GM12878 (cell line): ENCODE measurements around the gene SHISA7. TPM values are rescaled to one million over a fixed set of nuclear protein-coding genes. Genes with fewer than 3 reads are reported as not detected.

Experiments used
- ATF7 ChIP-seq: fragments of 450-650 bp; IDR thresholded peaks from 2 replicates; pipeline ENCODE4 v1.6.1; 2016; ENCODE audit warnings: low read depth, mild to moderate bottlenecking
- BHLHE40 ChIP-seq, 2 experiments: fragments of 450-650 bp in 1 of 2; IDR thresholded peaks; 2 replicates each; pipeline ENCODE4 v1.6.1; 2011 to 2017; ENCODE audit warnings: low read depth in 2 of 2, borderline replicate concordance in 1 of 2, improper control_type of control experiment in 1 of 2, low read length in 1 of 2, mild to moderate bottlenecking in 1 of 2
- CBFB ChIP-seq: IDR thresholded peaks from 2 replicates; pipeline ENCODE4 v1.6.1; 2016; ENCODE audit warnings: antibody characterized with exemption, low read depth
- DPF2 ChIP-seq: fragments of 450-650 bp; IDR thresholded peaks from 2 replicates; pipeline ENCODE4 v1.6.1; 2017; ENCODE audit warnings: mild to moderate bottlenecking
- EED ChIP-seq: sonication (generic); IDR thresholded peaks from 2 replicates; pipeline ENCODE4 v1.6.1; 2016; ENCODE audit warnings: antibody characterized with exemption, low read depth
- ELK1 ChIP-seq: IDR thresholded peaks from 2 replicates; pipeline ENCODE4 v1.6.1; 2012; ENCODE audit warnings: low read depth, low read length, improper control_type of control experiment
- EZH2 ChIP-seq: IDR thresholded peaks from 2 replicates; pipeline ENCODE4 v1.6.1; 2012; ENCODE audit warnings: low read depth, mild to moderate bottlenecking, control low read depth, inconsistent platforms, low read length, borderline replicate concordance; ENCODE audit not compliant: control insufficient read depth
- FOS ChIP-seq: IDR thresholded peaks from 3 replicates; pipeline ENCODE4 v1.6.1; 2011; ENCODE audit warnings: borderline replicate concordance; ENCODE audit not compliant: insufficient read length; ENCODE audit errors: extremely low read depth
- HDGF ChIP-seq: fragments of 450-650 bp; IDR thresholded peaks from 2 replicates; pipeline ENCODE4 v1.6.1; 2016; ENCODE audit warnings: antibody characterized with exemption
- KLF5 ChIP-seq: fragments of 450-650 bp; IDR thresholded peaks from 2 replicates; pipeline ENCODE4 v1.6.1; 2014; ENCODE audit warnings: mild to moderate bottlenecking; ENCODE audit not compliant: partially characterized antibody
- MYC ChIP-seq: IDR thresholded peaks from 2 replicates; pipeline ENCODE4 v1.6.1; 2011; ENCODE audit warnings: mild to moderate bottlenecking, low read length, moderate library complexity, inconsistent platforms; ENCODE audit not compliant: insufficient read depth, insufficient replicate concordance, insufficient read length, severe bottlenecking
- NFYA ChIP-seq: IDR thresholded peaks from 2 replicates; pipeline ENCODE4 v1.6.1; 2011; ENCODE audit warnings: low read depth, mild to moderate bottlenecking, low read length, improper control_type of control experiment, borderline replicate concordance
- NKRF ChIP-seq: fragments of 450-650 bp; conservative IDR thresholded peaks from 2 replicates; pipeline ENCODE4 v1.6.1; 2017; ENCODE audit warnings: mild to moderate bottlenecking, moderate library complexity
- RAD51 ChIP-seq: fragments of 450-650 bp; IDR thresholded peaks from 2 replicates; pipeline ENCODE4 v1.6.1; 2016; ENCODE audit warnings: moderate library complexity, mild to moderate bottlenecking, inconsistent platforms
- SUZ12 ChIP-seq: fragments of 200-600 bp; sonication (generic); IDR thresholded peaks from one replicate; pipeline ENCODE4 v1.6.1; 2018; ENCODE audit warnings: antibody characterized with exemption, mild to moderate bottlenecking; ENCODE audit not compliant: unreplicated experiment
- ZNF592 ChIP-seq: fragments of 450-650 bp; IDR thresholded peaks from 2 replicates; pipeline ENCODE4 v1.6.1; 2017; ENCODE audit warnings: mild to moderate bottlenecking, moderate library complexity
- polyA plus RNA-seq, 11 experiments: library from polyadenylated mRNA; depleted of rRNA in 4 of 11; unstranded in 6 of 11; stranded (reverse) in 5 of 11; fragments of >200 nt; fragmentation: Nextera tagmentation in 4 of 11; fragmentation: Illumina TruSeq in 1 of 11; extraction: Ambion mirVana in 4 of 11; extraction: Trizol in 1 of 11; gene quantifications; 1 replicate in 1 of 11; 2 replicates in 10 of 11; pipeline versions ENCODE4 v1.2.1 to v1.2.3, GENCODE V29; 2011 to 2016; ENCODE audit warnings: inconsistent platforms in 2 of 11, missing spikeins in 2 of 11, low read depth in 1 of 11
- total RNA-seq, 4 experiments: library from RNA; depleted of rRNA in 3 of 4; stranded (reverse); fragments of >200 nt in 3 of 4; fragmentation: Illumina TruSeq in 1 of 4; extraction: Trizol in 1 of 4; gene quantifications; 2 replicates each; pipeline versions ENCODE4 v1.2.1 to v1.2.3, GENCODE V29; 2013 to 2021

Gene SHISA7
- total and polyA plus RNA-seq, 10 of the 15 experiments (the other 5 are each of a cell fraction or from before 2014, with no cell fraction given): 0.03 TPM; not detected in 9

- no peak for TF ChIP-seq NKRF
- TF ChIP-seq HDGF: no peak; the same call in 1 of the 2 replicates
- TF ChIP-seq EED: no peak
- peak; percentile 93 for TF ChIP-seq RAD51
- no peak for TF ChIP-seq MYC
- peak; percentile 89 for TF ChIP-seq ATF7
- TF ChIP-seq FOS: peak; percentile 54
- no peak for TF ChIP-seq KLF5
- peak; percentile 42 for TF ChIP-seq NFYA
- TF ChIP-seq SUZ12: no peak
- TF ChIP-seq CBFB: 0 out of 2 replicates have a peak, but pooled peaks have one; percentile 40
- TF ChIP-seq BHLHE40 (IDR thresholded peaks at IDR 0.05; ENCODE audit: borderline replicate concordance in 1 of 2, low read depth in 2 of 2, low read length in 1 of 2): peak; percentile 99 to 100
- no peak for TF ChIP-seq ZNF592
- TF ChIP-seq DPF2: peak; percentile 62
- TF ChIP-seq ELK1: no peak
- no peak for TF ChIP-seq EZH2
Observed at GRCh38 chr19:55407800-55408532, 35.1 kb downstream of the SHISA7 start (continued).
